Measurements from ENCODE around the gene DKK2.
A peak's percentile ranks its signal among the peaks of the same experiment; 100 is the strongest.

Gene DKK2

GRCh38 chr4:107006218-107006617 is 29.9 kb downstream of the DKK2 start:
- Histone ChIP-seq H3K4me3 (replicated peaks; ENCODE audit: insufficient read depth, low read length) (no peak overlapping the region), H3K27me3 (ENCODE audit: insufficient read depth, poor library complexity, severe bottlenecking) (no peaks in the 10 kb centered on the region), H3K27ac (replicated peaks) (no peak overlapping the region)
- TF ChIP-seq SPI1 (IDR thresholded peaks at IDR 0.05; ENCODE audit: borderline replicate concordance, low read depth) (peak; percentile 57; the same call in 1 of the 2 replicates), CTCF (IDR thresholded peaks at IDR 0.05; ENCODE audit: insufficient read depth, low read length) (no peak)
- no peak for DNase-seq (ENCODE audit: low read depth in 1 of 2, low spot score in 1 of 2)

DNA sequence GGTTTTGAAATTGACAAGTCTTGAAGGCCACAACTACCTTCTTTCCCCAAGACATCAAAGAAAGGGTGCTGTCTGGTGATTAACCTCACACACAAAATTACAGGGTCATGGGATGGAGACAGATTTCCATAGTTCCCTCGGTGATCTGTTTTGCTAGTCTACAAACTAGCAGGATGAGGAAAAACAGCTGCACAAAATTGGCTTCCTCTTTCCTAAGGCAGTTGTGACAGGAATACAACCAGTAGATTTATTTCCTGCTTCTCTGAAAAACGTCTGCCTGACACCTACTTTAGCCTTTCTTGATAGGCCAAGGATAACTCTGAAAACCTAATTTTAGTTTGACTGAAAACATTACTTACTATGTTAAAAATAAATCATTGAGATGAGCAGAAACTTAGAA is 39.6 kb downstream of the DKK2 start:
- H3K27me3 ChIP-seq (ENCODE audit: insufficient read depth, poor library complexity, severe bottlenecking) = no peaks in the 10 kb centered on the region
- H3K27ac ChIP-seq (replicated peaks) = no peak overlapping the region
- no peak for DNase-seq (ENCODE audit: low read depth in 1 of 2, low spot score in 1 of 2)
- H3K4me3 ChIP-seq (replicated peaks; ENCODE audit: insufficient read depth, low read length) = no peak overlapping the region
- no peak for TF ChIP-seq GABPA (IDR thresholded peaks at IDR 0.05; ENCODE audit: low read depth)
- no peak for TF ChIP-seq REST (IDR thresholded peaks at IDR 0.05; ENCODE audit: insufficient replicate concordance, low read depth)
- TF ChIP-seq POLR2AphosphoS5 (IDR thresholded peaks at IDR 0.05; ENCODE audit: low read depth) = no peak
- no peak for TF ChIP-seq CTCF (IDR thresholded peaks at IDR 0.05; ENCODE audit: insufficient read depth, low read length)
- TF ChIP-seq SPI1 (IDR thresholded peaks at IDR 0.05; ENCODE audit: borderline replicate concordance, low read depth) = peak; percentile 80

DNA sequence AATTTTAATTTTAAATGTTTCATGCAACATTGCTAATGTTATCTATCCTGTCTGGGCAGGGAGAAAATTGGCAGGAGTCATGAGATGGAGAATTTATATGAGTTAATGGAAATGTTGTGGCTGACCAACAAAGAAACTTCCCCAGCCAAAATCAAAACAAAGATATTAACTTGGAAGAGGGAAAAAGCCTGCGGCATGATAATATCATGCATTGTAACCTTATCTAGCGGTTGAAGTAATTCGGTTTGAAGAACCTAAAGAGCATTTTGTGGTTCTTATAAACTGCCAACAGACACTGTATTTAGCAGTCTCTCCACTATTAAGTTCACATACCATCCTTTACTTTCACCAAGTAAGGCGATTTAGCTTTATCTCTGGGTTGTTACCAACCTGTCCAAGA is 42.3 kb downstream of the DKK2 start:
- DNase-seq (ENCODE audit: low read depth in 1 of 2, low spot score in 1 of 2) = no peak
- H3K4me3 ChIP-seq (replicated peaks; ENCODE audit: insufficient read depth, low read length) = no peak overlapping the region
- TF ChIP-seq REST (IDR thresholded peaks at IDR 0.05; ENCODE audit: insufficient replicate concordance, low read depth) (no peak), POLR2AphosphoS5 (IDR thresholded peaks at IDR 0.05; ENCODE audit: low read depth) (no peak), SPI1 (IDR thresholded peaks at IDR 0.05; ENCODE audit: borderline replicate concordance, low read depth) (no peak), GABPA (IDR thresholded peaks at IDR 0.05; ENCODE audit: low read depth) (no peak), CTCF (IDR thresholded peaks at IDR 0.05; ENCODE audit: insufficient read depth, low read length) (no peak)
- no peaks in the 10 kb centered on the region for H3K27me3 ChIP-seq (ENCODE audit: insufficient read depth, poor library complexity, severe bottlenecking)
- no peak overlapping the region for H3K27ac ChIP-seq (replicated peaks)

DNA sequence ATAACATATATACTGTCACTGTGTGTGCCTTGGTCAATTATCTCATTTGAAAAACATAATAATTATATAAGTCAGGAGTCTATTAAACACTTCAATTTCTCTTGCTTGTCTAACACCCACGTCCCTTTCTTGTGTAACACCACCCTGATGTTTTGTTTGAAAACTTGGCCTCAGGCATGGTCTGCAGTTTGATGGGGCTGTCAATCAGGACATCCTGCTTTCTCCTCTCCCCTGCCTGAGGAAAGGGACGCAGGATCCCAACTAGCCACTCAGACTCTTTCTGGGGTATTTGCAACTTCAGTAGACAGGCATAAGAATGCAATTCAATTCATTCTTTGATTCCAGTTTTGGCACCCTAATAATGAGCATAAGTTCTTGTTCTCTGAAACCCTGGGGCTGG is 48.8 kb downstream of the DKK2 start:
- no peak overlapping the region for H3K27ac ChIP-seq (replicated peaks)
- no peak for TF ChIP-seq POLR2AphosphoS5 (IDR thresholded peaks at IDR 0.05; ENCODE audit: low read depth)
- no peak for TF ChIP-seq REST (IDR thresholded peaks at IDR 0.05; ENCODE audit: insufficient replicate concordance, low read depth)
- TF ChIP-seq SPI1 (IDR thresholded peaks at IDR 0.05; ENCODE audit: borderline replicate concordance, low read depth) = no peak
- TF ChIP-seq CTCF (IDR thresholded peaks at IDR 0.05; ENCODE audit: insufficient read depth, low read length) = no peak
- no peak for TF ChIP-seq GABPA (IDR thresholded peaks at IDR 0.05; ENCODE audit: low read depth)
- H3K4me3 ChIP-seq (replicated peaks; ENCODE audit: insufficient read depth, low read length) = no peak overlapping the region
- DNase-seq (ENCODE audit: low read depth in 1 of 2, low spot score in 1 of 2) = no peak
- no peaks in the 10 kb centered on the region for H3K27me3 ChIP-seq (ENCODE audit: insufficient read depth, poor library complexity, severe bottlenecking)
